GM19099 (cell line): ENCODE data around the gene HIP1R.

Experiments used
- POLR2A ChIP-seq: IDR thresholded peaks from 3 replicates; pipeline ENCODE4 v1.6.1; 2011; ENCODE audit warnings: low read depth; ENCODE audit not compliant: insufficient read length; ENCODE audit errors: extremely low read depth

Gene HIP1R

DNA sequence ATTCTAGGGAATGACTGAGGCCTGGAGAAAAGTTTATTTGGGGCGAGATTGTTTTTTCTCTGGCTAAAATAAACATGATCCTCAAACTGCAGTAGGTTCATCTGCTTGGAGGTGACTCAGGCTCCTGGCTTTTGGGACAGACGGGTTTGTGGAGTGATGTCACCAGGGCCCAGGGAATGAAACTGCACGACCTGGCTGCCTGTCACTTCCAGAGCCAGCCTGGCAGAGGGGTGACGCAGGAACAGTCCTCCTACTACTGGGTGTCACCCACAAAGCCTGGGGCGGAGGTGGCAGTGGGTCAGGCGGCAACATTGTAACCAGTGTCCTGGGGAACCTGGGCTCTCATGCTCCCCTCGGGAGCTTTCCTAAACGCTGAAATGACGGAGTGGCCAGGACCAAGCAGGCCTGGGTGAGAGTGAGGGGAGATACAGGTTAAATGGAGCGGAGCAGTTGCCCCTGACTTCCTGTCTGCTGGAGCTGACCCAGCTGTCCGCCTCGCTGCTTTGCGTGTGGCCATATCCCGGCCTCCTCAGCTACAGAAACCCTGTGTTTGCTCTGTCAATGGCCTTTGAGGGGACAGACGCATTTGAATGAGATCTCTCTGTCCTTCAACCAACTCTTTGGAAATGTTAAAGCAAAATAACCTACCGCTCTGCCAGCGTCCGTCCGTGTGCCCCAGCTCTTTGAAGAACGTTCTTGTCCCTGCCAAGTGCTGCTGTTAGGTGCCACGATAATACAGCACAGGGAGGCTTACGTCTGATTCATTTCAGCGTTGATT, 6.5 kb downstream of the HIP1R start:
- TF ChIP-seq POLR2A: no peak

DNA sequence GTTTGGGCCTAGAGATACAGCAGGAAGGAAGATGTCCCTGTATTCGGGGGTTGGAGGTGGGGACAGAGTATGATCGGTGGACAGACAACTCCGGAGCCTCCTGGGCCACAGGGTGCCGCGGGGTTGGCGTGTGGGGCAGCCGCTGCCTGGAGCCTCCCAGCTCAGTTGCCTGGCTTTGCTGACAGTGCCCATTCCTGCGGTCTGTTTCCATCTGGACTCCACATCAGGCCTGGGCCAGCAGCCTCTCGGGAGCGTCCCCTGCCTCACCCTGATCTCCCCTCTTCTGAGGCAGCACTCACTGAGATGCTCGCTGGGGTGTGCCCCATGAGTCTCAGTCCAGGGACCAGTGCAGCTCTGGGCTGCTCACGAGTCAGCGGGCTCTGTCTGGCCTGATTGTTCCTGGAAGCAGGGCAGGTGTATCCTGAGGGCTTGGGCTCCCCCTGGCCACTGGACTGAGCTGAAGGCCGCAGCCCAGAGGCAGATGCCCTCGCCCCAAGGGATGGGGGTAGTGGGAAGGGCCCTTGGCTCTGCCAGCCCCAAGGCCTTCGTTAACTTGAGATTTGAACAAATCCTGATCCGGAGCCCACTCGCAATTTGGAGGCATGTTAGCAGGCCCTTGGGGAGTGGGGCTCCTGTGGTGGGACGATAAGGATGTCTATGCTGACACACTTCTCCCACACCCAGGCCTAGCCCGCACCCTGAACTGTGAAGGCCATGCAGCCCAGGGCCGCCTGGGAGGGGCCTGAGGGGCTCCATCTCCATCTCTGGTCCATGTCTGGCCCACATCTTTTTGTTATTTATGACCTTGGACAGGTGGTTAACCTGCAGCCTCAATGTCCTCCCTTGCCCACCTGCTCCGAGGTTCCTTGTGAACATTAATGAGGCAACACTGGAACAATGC, 7.5 kb downstream of the HIP1R start:
- TF ChIP-seq POLR2A: no peak

DNA sequence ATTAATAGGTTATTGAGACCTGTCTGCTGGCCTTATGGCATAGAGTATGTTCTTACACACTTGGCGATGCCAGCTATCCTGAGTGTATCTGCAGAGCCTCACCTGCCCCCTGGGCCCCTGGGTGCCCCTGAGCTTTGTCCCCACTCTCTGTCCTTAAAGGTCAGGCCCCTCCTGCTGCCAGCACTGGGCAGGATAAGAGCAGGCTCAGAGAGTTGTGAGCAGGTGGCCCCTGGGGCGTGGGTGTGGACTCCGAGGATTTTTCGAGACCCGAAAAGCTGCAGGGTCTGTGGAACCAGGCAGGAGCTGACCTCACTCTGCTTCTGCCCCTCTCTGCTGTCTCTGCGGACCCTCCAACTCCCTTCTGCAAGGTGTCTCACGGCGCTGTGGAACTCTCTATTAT, 8.2 kb downstream of the HIP1R start:
- no peak for TF ChIP-seq POLR2A

DNA sequence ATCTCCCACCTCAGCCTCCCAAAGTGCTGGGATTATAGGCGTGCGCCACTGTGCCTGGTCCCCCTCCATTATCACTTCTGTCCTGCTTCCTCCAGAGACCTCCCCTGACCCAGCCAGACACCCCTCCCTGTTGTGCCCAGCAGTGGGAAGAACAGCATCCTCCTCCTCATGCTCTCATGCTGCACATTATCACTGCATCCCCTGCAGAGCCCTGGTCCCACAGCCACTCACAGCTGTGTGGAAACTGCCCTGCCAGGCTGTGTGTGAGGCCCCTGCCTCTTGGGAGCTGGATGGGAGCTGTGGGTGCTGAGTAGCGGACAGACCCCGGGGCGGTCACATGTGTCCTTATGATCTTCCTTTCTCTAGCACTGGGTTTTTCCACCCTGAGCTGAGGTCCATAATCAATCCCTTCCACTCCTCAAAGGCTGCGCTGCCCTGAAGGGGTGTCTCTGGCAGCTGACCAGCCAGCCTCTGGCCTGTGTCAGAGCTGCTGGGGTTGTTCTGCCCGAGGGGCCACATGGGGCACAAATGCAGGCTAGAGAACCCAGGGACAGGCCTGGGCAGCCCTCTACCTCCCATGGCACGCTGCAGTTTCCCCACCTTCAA, 9.2 kb downstream of the HIP1R start:
- no peak for TF ChIP-seq POLR2A

DNA sequence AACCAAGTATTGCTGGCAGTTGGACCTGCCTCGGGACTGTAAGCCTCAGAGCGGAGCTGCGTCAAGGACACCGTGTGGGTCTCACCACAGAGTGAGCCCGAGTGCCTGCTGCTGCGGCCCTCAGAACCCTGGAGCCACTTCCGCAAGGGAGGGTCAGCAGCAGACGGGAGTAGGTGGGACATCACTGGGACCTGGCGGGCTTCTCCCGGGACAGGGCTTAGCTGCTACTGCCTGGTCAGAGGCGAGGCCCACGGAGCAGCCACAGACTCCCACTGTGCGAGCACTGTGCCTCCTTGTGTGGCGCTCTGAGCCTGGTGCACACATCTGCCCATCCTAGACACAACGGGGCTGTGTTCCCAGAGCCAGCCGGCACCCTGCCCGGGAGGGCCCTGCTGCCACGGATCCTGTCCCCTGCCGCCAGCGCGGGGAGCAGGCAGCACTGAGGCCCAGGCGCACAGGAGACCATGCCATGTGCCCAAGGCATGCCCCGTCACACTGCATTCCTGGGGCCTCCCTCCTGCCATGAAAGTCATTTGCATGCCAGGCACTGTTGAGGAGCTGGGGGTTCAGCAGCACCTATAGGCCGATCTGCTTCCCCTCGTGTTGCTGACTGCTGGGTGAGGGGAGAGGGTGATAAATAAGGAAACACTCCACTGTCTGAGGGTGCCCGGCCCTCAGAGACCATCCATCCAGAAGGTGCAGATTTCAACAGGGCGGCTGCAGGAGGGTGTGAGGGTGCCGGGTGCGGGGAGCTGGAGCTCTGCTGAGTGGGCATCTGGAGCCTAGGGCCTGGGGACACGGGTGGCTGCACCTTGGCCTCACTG, 10.0 kb downstream of the HIP1R start:
- no peak for TF ChIP-seq POLR2A

DNA sequence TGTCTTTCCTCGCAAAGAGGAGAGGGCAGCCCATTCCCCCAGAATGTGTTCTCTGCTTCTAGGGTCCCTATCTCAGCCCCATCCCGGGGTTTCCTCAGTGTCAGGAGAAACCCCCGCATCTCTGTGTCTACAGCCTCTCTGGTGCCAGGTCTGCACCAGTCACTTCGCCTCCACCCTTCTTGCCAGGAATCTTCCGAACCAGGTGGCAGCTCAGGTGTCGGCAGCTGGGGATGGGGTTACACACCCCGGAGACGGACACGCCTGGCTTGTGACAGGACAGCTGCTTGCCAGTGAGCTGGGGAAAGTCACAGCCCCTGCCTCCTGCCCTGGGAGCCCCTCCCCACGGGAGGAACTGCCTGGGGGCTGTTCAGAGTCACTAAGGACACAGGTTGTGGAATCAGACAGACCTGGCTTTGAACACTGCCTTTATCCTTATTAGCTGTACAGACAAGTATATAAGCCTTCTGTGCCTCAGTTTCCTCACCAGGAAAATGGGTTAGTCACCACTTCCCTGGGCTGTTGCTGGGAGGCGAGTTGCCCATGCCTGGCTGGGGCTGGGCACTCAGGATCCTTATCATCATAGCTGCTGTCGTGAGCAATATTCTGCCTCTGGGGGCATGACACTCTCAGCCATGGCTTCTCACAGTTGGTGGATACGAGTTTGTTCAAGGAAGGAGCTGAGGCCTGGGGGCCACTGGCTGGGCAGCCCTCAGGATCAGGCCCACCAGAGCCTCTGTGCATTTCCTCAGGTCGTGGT, 10.8 kb downstream of the HIP1R start:
- no peak for TF ChIP-seq POLR2A

DNA sequence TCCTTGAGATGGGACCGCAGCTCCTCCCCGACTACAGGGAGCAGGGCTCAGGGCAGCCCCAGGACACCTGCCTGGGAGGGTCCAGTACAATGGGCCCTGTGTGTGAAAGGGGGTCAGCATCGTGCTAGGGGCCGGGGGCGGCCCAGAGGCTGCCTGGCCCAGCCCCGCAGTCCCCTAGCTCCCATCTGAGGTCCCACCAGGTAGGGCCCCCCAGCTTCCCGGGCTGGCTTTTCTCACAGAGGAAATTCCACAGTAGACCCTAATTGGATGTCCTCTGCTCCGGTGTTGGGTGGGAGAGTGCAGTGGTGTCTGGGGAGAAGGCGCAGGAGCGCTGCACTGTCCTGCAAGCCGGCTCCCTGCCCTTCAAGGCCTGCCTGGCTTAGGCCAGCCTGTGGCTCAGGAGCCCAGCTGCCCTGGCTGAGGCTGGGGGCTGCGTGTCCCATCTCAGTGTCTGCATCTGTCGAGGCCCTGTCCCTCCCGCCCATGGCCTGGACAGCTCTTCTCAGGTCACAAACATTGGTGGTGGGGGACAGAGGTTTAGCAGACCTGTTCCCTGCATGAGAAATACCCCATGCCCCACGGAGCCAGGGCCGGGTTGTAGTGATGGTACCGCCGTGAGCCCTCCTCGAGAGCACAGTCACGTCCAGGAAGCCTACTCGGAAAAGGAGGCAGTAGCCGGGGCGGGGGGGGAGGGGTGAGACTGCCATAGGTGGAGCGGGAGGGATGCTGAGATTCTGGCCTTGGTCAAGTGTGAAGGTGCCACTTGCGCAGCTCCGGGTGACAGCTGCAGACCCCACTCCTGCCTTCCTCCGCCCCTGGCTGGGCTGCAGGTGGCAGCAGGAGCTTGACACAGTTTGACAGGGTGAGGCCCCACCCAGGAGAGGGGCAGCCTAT, 11.6 kb downstream of the HIP1R start:
- no peak for TF ChIP-seq POLR2A

DNA sequence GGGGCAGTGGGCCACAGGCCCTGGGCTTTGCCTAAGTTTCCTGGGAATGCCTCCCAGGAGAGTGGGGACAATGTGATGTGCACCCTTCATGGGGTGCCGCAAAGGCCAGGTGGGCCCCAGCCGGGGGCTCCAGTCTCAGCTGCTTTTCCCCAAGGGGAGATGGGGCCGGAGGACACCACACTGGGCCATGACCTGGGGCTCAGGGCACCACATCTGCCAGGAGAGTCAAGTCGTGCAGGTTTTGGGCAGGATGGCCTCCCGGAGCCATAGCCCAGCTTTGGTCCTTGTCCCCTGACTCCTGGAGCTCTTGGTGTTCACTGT, 12.2 kb downstream of the HIP1R start:
- no peak for TF ChIP-seq POLR2A

DNA sequence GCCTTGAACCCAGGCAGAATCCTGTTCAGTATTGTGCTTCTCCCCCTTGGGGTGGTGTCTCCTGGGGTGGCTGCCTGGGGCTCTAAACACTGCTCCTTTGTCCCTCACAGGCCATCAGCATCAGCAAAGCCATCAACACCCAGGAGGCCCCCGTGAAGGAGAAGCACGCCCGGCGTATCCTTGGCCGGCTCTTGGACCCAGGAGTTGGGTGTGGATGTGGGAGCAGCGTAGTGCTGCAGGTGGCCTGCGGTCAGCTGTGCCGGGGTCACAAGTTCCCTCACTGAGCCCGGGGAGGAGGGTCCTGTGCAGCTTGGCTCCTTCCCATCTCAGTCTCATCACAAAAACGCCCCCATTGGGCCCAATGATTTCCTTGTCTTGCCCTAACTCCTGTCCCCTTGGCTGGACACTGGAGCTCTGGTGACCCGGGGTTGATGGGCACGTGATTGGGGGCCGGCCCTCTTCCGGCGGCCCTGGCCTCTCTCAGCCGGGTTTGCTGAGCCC, 12.7 kb downstream of the HIP1R start:
- no peak for TF ChIP-seq POLR2A

DNA sequence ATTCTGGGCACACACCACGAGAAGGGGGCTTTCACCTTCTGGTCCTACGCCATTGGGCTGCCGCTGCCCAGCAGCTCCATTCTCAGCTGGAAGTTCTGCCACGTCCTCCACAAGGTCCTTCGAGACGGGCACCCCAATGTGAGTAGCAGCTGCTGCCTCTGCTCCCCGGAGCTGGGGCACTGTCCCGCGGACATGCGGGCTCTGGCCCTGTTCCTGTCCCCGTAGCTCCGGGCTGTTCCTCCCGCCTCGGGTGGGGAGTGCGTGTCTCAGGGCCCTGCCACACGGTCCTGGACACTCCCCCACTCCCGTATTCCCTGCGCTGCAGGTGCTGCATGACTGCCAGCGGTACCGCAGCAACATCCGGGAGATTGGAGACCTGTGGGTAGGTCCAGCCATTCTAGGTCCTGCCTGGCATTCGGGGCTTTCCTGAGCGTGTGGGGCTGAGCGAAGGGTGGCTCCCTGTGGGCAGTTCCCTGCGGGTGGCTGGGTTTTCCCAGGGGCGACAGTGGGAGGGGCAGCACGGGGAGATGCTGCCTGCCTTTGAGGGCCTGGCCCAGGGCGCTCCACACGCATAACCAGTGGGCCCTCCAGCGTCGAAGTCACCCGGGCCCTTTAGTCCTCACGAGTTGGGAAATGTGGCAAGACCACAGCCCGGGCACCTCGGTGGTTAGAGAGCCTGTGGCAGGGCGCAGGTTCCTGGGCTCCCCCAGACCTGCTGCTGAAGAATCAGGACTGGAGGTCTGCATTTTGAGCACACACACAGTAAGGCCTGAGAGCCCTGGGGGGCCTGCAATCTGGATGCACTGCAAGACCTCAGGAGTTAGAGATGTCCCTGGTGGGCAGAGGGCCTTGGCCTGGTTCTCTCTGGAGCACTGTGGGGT, 13.5 kb downstream of the HIP1R start:
- no peak for TF ChIP-seq POLR2A

DNA sequence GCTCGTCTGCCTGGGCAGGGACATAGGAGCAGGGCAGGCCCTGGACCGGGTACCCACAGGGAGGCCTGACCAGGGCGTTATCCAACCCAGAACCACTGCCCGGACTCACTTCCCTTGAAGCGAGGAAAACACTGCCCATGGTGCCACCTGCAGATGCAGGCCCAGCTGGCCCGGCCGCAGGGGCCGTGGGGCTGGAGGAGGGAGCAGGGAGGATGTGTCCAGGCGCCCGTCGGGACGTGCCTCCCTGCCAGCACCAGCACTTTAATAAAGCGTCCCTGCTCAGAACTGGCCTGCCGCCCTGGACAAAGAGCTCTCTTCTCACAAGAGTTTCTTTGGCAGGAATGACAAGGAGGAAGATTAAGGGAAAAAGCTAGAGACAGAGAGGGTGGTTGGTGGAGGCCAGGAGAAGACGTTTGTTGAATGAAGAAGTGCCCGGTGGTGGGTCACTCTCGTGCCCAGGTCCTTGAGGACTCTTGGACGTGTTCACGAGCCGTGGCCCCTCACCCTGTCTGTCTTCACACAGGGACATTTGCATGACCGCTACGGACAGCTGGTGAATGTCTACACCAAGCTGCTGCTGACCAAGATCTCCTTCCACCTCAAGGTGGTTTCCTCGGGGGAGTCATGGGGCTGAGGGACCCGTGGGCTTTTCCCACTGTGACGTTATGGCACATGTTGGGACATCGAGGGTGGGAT, 14.2 kb downstream of the HIP1R start:
- no peak for TF ChIP-seq POLR2A

DNA sequence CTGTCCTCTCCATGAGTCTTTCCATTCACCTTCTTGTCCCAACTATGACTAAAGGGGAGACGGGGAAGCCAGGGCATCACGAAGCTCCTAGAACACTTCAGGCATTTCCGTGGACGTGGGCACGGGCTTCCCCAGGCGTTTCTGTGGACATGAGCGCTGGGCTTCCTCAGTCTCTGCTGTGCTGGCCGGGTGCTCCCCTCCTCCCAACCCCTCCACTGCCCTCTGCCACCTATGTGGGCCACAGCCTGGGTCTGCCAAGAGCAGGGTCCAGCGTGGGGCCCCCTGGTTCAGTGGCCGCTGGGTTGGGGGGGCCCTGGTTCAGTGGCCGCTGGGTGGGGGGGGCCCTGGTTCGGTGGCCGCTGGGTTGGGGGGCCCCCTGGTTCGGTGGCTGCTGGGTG, 14.8 kb downstream of the HIP1R start:
- no peak for TF ChIP-seq POLR2A
